Osteoblast (primary cell): Measurements from ENCODE around the gene TBC1D2B. TPM values are rescaled to one million over a fixed set of nuclear protein-coding genes. Genes with fewer than 3 reads are reported as not detected.
"Not testable (repeated sequence)": the region's sequence is repeated elsewhere in the genome, so short reads cannot be mapped to it uniquely, and the experiment has no call there.

Experiments
- DNase-seq: peaks from one replicate; pipeline ENCODE4 v3.0.0; 2011; ENCODE audit warnings: low spot score, mixed read lengths; ENCODE audit not compliant: insufficient read length; ENCODE audit errors: missing footprints
- H2AFZ ChIP-seq: 2 replicates; pipeline ENCODE4 v1.6.0; 2011; ENCODE audit warnings: mild to moderate bottlenecking, low read length
- H3K27ac ChIP-seq: 2 replicates; pipeline ENCODE4 v1.5.1; 2011; ENCODE audit warnings: mild to moderate bottlenecking, low read depth, low read length, moderate library complexity
- H3K27me3 ChIP-seq: 2 replicates; pipeline ENCODE4 v1.6.0; 2012; ENCODE audit warnings: mild to moderate bottlenecking, control low read depth, inconsistent platforms, low read length, moderate library complexity; ENCODE audit not compliant: insufficient read depth
- H3K36me3 ChIP-seq: 2 replicates; pipeline ENCODE4 v1.5.1; 2011; ENCODE audit warnings: mild to moderate bottlenecking, low read length, control low read depth, moderate library complexity; ENCODE audit not compliant: insufficient read depth
- H3K4me1 ChIP-seq: 2 replicates; pipeline ENCODE4 v1.5.1; 2011; ENCODE audit warnings: mild to moderate bottlenecking, low read length, control low read depth, moderate library complexity; ENCODE audit not compliant: insufficient read depth
- H3K4me2 ChIP-seq: 2 replicates; pipeline ENCODE4 v1.6.0; 2011; ENCODE audit warnings: mild to moderate bottlenecking, low read length; ENCODE audit not compliant: insufficient read depth
- H3K4me3 ChIP-seq: fragments of 200-600 bp; sonication (generic); 3 replicates; pipeline ENCODE4 v1.5.1; 2012; ENCODE audit warnings: mild to moderate bottlenecking, low read length, inconsistent platforms; ENCODE audit not compliant: insufficient read depth
- H3K79me2 ChIP-seq: 2 replicates; pipeline ENCODE4 v1.6.0; 2012; ENCODE audit warnings: mild to moderate bottlenecking, low read length, control low read depth, inconsistent platforms; ENCODE audit not compliant: insufficient read depth
- H3K9me3 ChIP-seq: 2 replicates; pipeline ENCODE4 v1.5.1; 2011; ENCODE audit warnings: low read depth, low read length, control low read depth
- H4K20me1 ChIP-seq: 2 replicates; pipeline ENCODE4 v1.6.0; 2012; ENCODE audit warnings: mild to moderate bottlenecking, low read length, control low read depth; ENCODE audit not compliant: insufficient read depth
- total RNA-seq: library from RNA; depleted of rRNA; stranded (reverse); fragments of >200 nt; gene quantifications from 2 replicates; pipeline ENCODE4 v1.2.3, GENCODE V29; 2012
- TF ChIP-seq, protein P1 (sequence below): IDR thresholded peaks from 2 replicates; pipeline ENCODE4 v1.5.1; 2011; ENCODE audit warnings: mild to moderate bottlenecking, low read depth, low read length, moderate library complexity; ENCODE audit errors: extremely low read depth

TBC1D2B gene
- total RNA-seq, 1 donor: 58.3 TPM

DNA sequence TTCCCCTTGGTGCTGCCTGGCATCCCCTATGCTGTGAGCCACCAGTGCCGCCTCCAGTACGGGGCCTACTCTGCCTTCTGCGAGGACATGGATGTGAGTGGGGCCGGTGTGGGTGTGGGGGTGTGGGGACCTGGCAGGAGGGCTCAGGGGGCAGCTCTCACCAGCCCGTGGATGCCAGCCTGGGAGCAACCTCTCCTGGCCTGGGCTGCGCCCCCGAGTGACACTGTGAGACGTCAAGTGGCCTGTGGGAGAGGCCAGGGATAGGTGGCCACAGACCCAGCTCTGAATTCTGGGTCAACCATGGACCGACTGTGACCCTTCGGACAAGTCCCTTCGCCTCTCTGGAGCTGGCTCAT is 101.4 kb downstream of the TBC1D2B start:
- not testable (repeated sequence) for H2AFZ ChIP-seq, H3K27me3 ChIP-seq, DNase-seq, H3K4me1 ChIP-seq, H3K9me3 ChIP-seq, H3K27ac ChIP-seq, H3K4me3 ChIP-seq, H3K79me2 ChIP-seq, H3K36me3 ChIP-seq, H4K20me1 ChIP-seq, H3K4me2 ChIP-seq

DNA sequence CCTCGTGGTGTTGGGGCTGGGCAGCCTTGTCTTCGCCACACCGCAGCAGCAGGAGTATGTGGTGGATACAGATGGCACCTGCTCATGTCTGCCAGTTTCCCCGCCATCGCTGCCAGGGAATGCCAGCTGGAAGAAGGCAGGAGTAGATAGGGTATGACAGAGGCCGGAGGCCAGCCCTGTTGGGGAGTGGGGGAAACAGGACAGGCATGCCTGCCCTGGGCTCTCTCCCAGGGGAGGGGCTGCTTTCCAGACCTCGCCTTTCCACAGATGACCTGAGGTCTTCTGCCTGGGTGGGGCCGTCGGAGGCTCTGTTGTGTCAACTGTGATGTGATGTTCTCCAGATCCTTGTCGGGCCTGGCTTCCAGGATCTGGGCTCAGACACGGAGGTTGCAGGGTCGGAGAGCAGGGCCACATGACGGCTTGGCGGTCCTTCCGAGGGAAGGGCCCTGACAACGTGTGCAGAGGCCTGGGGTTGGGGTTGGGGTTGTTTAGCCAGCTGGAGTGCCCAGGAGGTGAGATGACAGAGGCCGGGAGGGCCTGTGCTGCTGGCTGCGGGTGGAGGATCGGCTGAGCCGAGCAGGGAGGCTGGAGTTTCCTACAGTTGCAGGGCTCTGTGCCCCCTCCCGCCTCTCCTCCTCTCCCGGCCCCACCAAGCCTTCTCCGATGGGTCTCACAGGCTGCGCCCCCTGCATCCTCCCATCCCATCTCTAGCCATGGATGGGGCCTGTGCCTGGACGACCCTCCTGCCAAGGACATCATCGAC is 102.0 kb downstream of the TBC1D2B start:
- no peak for DNase-seq
- no peak overlapping the region for H3K4me2 ChIP-seq
- H3K79me2 ChIP-seq: no peaks in the 10 kb centered on the region
- peaks cover 6% of the 10 kb centered on the region for H3K4me1 ChIP-seq
- H3K4me3 ChIP-seq: no peak overlapping the region
- H2AFZ ChIP-seq: no peak overlapping the region
- no peaks in the 10 kb centered on the region for H3K36me3 ChIP-seq
- no peaks in the 10 kb centered on the region for H4K20me1 ChIP-seq
- H3K27me3 ChIP-seq: no peaks in the 10 kb centered on the region
- H3K9me3 ChIP-seq: no peaks in the 10 kb centered on the region
- TF ChIP-seq, protein P1, sequence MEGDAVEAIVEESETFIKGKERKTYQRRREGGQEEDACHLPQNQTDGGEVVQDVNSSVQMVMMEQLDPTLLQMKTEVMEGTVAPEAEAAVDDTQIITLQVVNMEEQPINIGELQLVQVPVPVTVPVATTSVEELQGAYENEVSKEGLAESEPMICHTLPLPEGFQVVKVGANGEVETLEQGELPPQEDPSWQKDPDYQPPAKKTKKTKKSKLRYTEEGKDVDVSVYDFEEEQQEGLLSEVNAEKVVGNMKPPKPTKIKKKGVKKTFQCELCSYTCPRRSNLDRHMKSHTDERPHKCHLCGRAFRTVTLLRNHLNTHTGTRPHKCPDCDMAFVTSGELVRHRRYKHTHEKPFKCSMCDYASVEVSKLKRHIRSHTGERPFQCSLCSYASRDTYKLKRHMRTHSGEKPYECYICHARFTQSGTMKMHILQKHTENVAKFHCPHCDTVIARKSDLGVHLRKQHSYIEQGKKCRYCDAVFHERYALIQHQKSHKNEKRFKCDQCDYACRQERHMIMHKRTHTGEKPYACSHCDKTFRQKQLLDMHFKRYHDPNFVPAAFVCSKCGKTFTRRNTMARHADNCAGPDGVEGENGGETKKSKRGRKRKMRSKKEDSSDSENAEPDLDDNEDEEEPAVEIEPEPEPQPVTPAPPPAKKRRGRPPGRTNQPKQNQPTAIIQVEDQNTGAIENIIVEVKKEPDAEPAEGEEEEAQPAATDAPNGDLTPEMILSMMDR: no peak
- H3K27ac ChIP-seq: no peak overlapping the region

- H2AFZ ChIP-seq: no peak overlapping the region
- no peak overlapping the region for H3K27ac ChIP-seq
- H3K4me2 ChIP-seq: no peak overlapping the region
- no peaks in the 10 kb centered on the region for H3K27me3 ChIP-seq
- no peaks in the 10 kb centered on the region for H4K20me1 ChIP-seq
- H3K36me3 ChIP-seq: no peaks in the 10 kb centered on the region
- H3K4me1 ChIP-seq: peaks cover 6% of the 10 kb centered on the region
- TF ChIP-seq, protein P1: no peak
- H3K79me2 ChIP-seq: no peaks in the 10 kb centered on the region
- DNase-seq: peak; percentile 46
- H3K4me3 ChIP-seq: no peak overlapping the region
- H3K9me3 ChIP-seq: no peaks in the 10 kb centered on the region
Measured at GRCh38 chr15:77974416-77975331, 102.8 kb downstream of the TBC1D2B start.

- TF ChIP-seq, protein P1: no peak
- Histone ChIP-seq H3K4me1 (peaks cover 6% of the 10 kb centered on the region), H3K36me3 (no peaks in the 10 kb centered on the region), H2AFZ (no peak overlapping the region), H3K4me2 (no peak overlapping the region), H3K27ac (no peak overlapping the region), H3K27me3 (no peaks in the 10 kb centered on the region), H3K79me2 (no peaks in the 10 kb centered on the region), H4K20me1 (no peaks in the 10 kb centered on the region), H3K9me3 (no peaks in the 10 kb centered on the region), H3K4me3 (no peak overlapping the region)
- peak; percentile 95 for DNase-seq
Measured at GRCh38 chr15:77974098-77974414, 103.5 kb downstream of the TBC1D2B start.

- not testable (repeated sequence) for H2AFZ ChIP-seq, H3K4me2 ChIP-seq, H3K36me3 ChIP-seq, H4K20me1 ChIP-seq, H3K4me1 ChIP-seq, H3K27me3 ChIP-seq, DNase-seq, H3K27ac ChIP-seq, H3K4me3 ChIP-seq, H3K9me3 ChIP-seq, H3K79me2 ChIP-seq
Measured at GRCh38 chr15:77973273-77974097, 104.0 kb downstream of the TBC1D2B start.

DNA sequence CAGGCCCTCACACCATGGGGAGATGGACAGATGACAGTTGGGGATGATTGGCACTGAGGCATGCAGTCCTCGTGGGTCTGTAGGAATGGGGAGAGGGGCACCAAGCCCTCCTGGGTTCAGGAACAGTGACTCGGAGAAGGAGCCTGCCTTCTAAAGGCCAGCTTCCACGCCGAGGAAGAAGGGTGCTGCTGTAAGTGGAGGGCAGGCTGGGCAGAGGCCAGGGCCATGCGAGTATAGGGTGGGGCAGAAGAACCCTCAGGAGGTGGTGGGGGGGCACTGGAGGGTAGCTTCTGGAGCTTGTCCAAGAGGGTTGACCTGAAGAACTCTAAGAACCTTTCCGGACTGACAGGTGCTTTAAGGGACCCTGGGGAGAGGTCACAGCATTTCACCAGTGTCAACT is 104.8 kb downstream of the TBC1D2B start:
- H3K4me1 ChIP-seq, H3K9me3 ChIP-seq, H3K36me3 ChIP-seq, H3K27me3 ChIP-seq, H4K20me1 ChIP-seq, H3K27ac ChIP-seq, H3K4me2 ChIP-seq, H3K79me2 ChIP-seq, H3K4me3 ChIP-seq, DNase-seq, H2AFZ ChIP-seq: not testable (repeated sequence)
